ENCODE results near the gene GREM2. TPM values are rescaled to one million over a fixed set of nuclear protein-coding genes. Genes with fewer than 3 reads are reported as not detected.

GREM2 gene
- total and polyA plus RNA-seq, 2 of the 4 experiments (the other 2 are of a cell fraction): 3.0 to 14.2 TPM

DNA sequence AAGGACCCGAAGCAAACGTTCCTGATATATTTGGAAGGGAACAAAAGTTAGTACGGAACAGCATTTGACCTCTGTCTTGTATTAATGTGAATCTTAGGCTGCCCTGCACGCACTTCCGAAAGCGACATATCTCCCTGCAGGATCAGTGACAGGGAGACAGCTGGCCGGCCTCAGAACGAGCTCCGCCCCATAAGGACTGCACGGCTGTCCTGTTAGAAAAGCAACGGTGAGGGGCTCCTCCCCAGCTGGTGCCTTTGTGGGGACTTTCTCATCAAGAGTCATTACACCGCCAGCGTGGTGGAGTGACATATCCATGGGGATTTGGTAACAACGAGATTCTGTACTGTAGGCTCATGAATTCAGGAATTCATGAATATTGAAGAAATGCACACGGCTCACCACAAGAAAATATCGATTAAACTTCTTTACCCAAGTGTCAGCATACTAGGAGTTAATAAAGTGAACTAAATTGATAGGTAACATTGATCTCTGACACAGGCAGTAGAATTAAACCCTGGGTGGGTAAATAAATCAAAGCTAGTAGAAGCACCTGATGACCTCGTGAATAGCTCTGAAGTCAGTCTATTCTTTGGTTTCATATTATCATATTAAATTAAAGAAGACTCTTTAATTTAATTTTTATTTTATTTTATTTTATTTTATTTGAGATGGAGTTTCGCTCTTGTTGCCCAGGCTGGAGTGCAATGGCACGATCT, 8.1 kb upstream of the GREM2 start:
- H3K56ac ChIP-seq (ENCODE audit: extremely low read depth, insufficient read depth, low read length): no peak overlapping the region
- no peak for ATAC-seq (ENCODE audit: low read depth)
- H3K4me2 ChIP-seq (ENCODE audit: low read depth, low read length): peak overlapping the region; percentile 14; the same call in 1 of the 2 replicates

More for the DNA sequence above, 8.1 kb upstream of the GREM2 start:
- H2AK5ac ChIP-seq (ENCODE audit: low read depth, low read length): no peak overlapping the region; the same call in 1 of the 2 replicates
- no peaks in the 10 kb centered on the region for H3K36me3 ChIP-seq (ENCODE audit: control insufficient read depth, insufficient read depth, low read length)
- ChIA-PET CTCF (no interaction called here), POLR2A (ENCODE audit: unreplicated experiment) (no interaction called here)
- no peak overlapping the region for H3K9ac ChIP-seq (ENCODE audit: low read depth, low read length)
- no peak overlapping the region for H3K14ac ChIP-seq (replicated peaks; ENCODE audit: low read depth, low read length)
- H2AK9ac ChIP-seq (replicated peaks; ENCODE audit: low read depth, low read length, poor library complexity): no peak overlapping the region
- H2BK5ac ChIP-seq (ENCODE audit: low read depth, low read length, poor library complexity, severe bottlenecking): no peak overlapping the region
- H4K91ac ChIP-seq (ENCODE audit: insufficient read depth, low read depth, low read length): no peak overlapping the region
- H3K27ac ChIP-seq (ENCODE audit: insufficient read depth, low read length): no peak overlapping the region
- H3K23ac ChIP-seq (ENCODE audit: low read depth, low read length): no peak overlapping the region
- no peak for TF ChIP-seq MXI1 (IDR thresholded peaks at IDR 0.05; ENCODE audit: borderline replicate concordance, low read depth, low read length)
- TF ChIP-seq, protein P1, sequence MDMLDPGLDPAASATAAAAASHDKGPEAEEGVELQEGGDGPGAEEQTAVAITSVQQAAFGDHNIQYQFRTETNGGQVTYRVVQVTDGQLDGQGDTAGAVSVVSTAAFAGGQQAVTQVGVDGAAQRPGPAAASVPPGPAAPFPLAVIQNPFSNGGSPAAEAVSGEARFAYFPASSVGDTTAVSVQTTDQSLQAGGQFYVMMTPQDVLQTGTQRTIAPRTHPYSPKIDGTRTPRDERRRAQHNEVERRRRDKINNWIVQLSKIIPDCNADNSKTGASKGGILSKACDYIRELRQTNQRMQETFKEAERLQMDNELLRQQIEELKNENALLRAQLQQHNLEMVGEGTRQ (IDR thresholded peaks at IDR 0.05; ENCODE audit: low read depth, low read length): no peak
- no peak for TF ChIP-seq MAFK (IDR thresholded peaks at IDR 0.05; ENCODE audit: low read depth, low read length)
- no peak for TF ChIP-seq RCOR1 (IDR thresholded peaks at IDR 0.05; ENCODE audit: insufficient replicate concordance, low read length)
- TF ChIP-seq, protein P2, sequence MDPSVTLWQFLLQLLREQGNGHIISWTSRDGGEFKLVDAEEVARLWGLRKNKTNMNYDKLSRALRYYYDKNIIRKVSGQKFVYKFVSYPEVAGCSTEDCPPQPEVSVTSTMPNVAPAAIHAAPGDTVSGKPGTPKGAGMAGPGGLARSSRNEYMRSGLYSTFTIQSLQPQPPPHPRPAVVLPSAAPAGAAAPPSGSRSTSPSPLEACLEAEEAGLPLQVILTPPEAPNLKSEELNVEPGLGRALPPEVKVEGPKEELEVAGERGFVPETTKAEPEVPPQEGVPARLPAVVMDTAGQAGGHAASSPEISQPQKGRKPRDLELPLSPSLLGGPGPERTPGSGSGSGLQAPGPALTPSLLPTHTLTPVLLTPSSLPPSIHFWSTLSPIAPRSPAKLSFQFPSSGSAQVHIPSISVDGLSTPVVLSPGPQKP (IDR thresholded peaks at IDR 0.05; ENCODE audit: borderline replicate concordance, low read depth, low read length): no peak
- no peak for TF ChIP-seq RAD21 (IDR thresholded peaks at IDR 0.05; ENCODE audit: low read length)
- no peak for TF ChIP-seq FOS (IDR thresholded peaks at IDR 0.05; ENCODE audit: low read depth, low read length)
- H2BK20ac ChIP-seq (ENCODE audit: low read depth, low read length): no peak overlapping the region
- dilution Hi-C loops (cut with HindIII; ENCODE audit: low sequenced_read_pairs, unreplicated experiment): no loop called here
- intact Hi-C loops (cut with micrococcal nuclease): no loop called here
- no peaks in the 10 kb centered on the region for H3K9me3 ChIP-seq (ENCODE audit: control insufficient read depth, insufficient read depth, low read length)
- no peak overlapping the region for H3K18ac ChIP-seq (ENCODE audit: low read depth, low read length)
- whole genome bisulfite sequencing, 2 experiments (ENCODE audit: extremely low coverage in 2 of 2, insufficient read length in 1 of 2): 42% methylated on average over 6 of the region's 19 CpGs; no CpG with 5 or more reads in 1 of the 2 experiments
- H3K4me1 ChIP-seq (ENCODE audit: control insufficient read depth, insufficient read depth, low read length): peaks cover 1% of the 10 kb centered on the region
- no peaks in the 10 kb centered on the region for H3K27me3 ChIP-seq (ENCODE audit: control insufficient read depth, insufficient read depth, low read length)
- no peak overlapping the region for H4K5ac ChIP-seq (ENCODE audit: low read depth, low read length)
- no peaks in the 10 kb centered on the region for H4K20me1 ChIP-seq (ENCODE audit: insufficient read depth, low read length)
- no peak overlapping the region for H3K4me3 ChIP-seq (ENCODE audit: insufficient read depth, low read depth, low read length)
- no TSS peak for BruUV-seq (replicated peaks)
- peak overlapping the region; percentile 88 for H2AFZ ChIP-seq (replicated peaks; ENCODE audit: low read length, poor library complexity)
- no peaks in the 10 kb centered on the region; the same call in 1 of the 2 replicates for H3K9me1 ChIP-seq (ENCODE audit: insufficient read depth, low read length)
- no peak overlapping the region for H4K8ac ChIP-seq (ENCODE audit: low read depth in 2 of 2, low read length in 2 of 2)
- H3K79me1 ChIP-seq (ENCODE audit: low read depth in 1 of 2, low read length in 2 of 2): no peaks in the 10 kb centered on the region
- no peak overlapping the region for H3K4ac ChIP-seq (ENCODE audit: low read depth, low read length)
- no peak for DNase-seq
- no peak overlapping the region for H2BK15ac ChIP-seq (ENCODE audit: low read depth, low read length)
- no peak overlapping the region; the same call in 1 of the 2 replicates for H2BK120ac ChIP-seq (ENCODE audit: low read depth, low read length)
- in situ Hi-C loops (cut with MboI; ENCODE audit: low sequenced_read_pairs): no loop called here

All from IMR-90 (cell line).